ENCODE results near the gene CFAP221.

CFAP221 gene

DNA sequence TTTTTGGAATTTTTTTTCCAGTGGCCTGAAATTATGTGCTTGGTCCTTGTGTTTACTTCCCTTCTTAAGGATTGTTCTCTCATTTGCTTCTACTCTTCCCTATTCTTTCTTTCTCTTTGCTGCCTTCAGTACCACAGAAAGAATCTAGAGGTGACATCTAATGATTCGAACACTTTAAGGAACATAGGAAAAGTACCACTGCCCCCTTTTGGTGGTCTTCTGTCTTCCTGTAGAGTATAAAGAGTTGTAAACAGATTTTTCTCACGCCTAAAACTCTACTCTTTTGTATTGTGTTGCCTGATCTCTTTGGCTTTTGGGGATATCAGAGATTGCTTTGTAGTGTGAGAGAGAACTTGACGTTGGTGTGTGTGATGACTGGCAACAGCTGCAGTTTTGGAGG lies 13.0 kb upstream of the CFAP221 start:
- DNase-seq (ENCODE audit: low read depth): no peak
- in situ Hi-C loops (cut with HindIII; ENCODE audit: low sequenced_read_pairs): loop anchor here (10.0 kb wide), 1 partner anchor 106 kb away; no protein-coding TSS in a partner anchor
- H3K4me3 ChIP-seq (ENCODE audit: low read depth, low read length): no peak overlapping the region
- TF ChIP-seq, protein P1, sequence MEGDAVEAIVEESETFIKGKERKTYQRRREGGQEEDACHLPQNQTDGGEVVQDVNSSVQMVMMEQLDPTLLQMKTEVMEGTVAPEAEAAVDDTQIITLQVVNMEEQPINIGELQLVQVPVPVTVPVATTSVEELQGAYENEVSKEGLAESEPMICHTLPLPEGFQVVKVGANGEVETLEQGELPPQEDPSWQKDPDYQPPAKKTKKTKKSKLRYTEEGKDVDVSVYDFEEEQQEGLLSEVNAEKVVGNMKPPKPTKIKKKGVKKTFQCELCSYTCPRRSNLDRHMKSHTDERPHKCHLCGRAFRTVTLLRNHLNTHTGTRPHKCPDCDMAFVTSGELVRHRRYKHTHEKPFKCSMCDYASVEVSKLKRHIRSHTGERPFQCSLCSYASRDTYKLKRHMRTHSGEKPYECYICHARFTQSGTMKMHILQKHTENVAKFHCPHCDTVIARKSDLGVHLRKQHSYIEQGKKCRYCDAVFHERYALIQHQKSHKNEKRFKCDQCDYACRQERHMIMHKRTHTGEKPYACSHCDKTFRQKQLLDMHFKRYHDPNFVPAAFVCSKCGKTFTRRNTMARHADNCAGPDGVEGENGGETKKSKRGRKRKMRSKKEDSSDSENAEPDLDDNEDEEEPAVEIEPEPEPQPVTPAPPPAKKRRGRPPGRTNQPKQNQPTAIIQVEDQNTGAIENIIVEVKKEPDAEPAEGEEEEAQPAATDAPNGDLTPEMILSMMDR (IDR thresholded peaks at IDR 0.05; ENCODE audit: low read depth, low read length, missing control alignments): no peak

- TF ChIP-seq, protein P1 (IDR thresholded peaks at IDR 0.05; ENCODE audit: low read depth, low read length, missing control alignments): no peak
- DNase-seq (ENCODE audit: low read depth): no peak
- in situ Hi-C loops (cut with HindIII; ENCODE audit: low sequenced_read_pairs): loop anchor here (10.0 kb wide), 1 partner anchor 109 kb away; no protein-coding TSS in a partner anchor
- no peak overlapping the region for H3K4me3 ChIP-seq (ENCODE audit: low read depth, low read length)
These were observed 10.7 kb upstream of the CFAP221 start for GRCh38 chr2:119533560-119533959.

GRCh38 chr2:119536211-119536610 lies 8.0 kb upstream of the CFAP221 start:
- H3K4me3 ChIP-seq (ENCODE audit: low read depth, low read length): no peak overlapping the region
- in situ Hi-C loops (cut with HindIII; ENCODE audit: low sequenced_read_pairs): loop anchor here (10.0 kb wide), 1 partner anchor 111 kb away; no protein-coding TSS in a partner anchor
- no peak for DNase-seq (ENCODE audit: low read depth)
- TF ChIP-seq, protein P1 (IDR thresholded peaks at IDR 0.05; ENCODE audit: low read depth, low read length, missing control alignments): no peak

DNA sequence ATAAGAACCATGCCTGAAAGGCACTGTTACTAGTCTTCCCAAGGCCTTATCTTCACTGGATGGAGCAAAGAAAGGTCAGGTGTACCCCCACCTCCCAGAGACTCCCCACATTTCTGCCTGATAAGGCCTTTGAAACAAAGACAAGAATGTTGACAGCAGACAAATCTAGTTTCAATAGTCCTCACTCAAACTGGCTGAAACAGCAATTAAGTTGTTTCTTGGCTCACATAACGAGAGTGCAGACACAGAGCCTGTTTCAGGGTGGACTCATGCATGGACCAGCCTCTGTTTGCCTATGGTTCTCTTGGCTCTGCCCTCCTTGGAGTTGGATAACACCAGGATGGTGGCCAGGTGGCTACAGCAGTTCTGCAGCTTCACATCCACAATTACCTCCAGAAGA lies 7.5 kb upstream of the CFAP221 start:
- DNase-seq (ENCODE audit: low read depth): no peak
- TF ChIP-seq, protein P1 (IDR thresholded peaks at IDR 0.05; ENCODE audit: low read depth, low read length, missing control alignments): no peak
- no peak overlapping the region for H3K4me3 ChIP-seq (ENCODE audit: low read depth, low read length)
- in situ Hi-C loops (cut with HindIII; ENCODE audit: low sequenced_read_pairs): loop anchor here (10.0 kb wide), 1 partner anchor 112 kb away; no protein-coding TSS in a partner anchor

DNA sequence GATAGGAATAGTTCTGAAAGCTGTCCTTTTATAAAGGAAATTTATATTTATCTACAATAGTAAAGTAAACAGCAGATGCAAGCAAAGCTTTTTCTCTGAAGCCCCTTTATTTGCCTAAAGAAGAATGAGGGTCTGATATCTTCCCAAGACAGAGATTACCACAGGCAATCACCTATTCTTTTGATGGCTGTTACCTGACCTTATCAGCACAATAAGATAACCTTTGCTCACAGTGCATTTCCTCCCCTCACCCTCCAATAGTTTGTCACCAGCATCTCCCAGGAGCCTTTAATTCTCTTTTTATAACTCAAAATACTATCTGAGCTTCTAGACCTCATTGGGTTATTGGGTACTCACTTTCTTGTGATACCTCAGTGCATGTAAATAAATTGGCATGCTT lies 6.5 kb upstream of the CFAP221 start:
- in situ Hi-C loops (cut with HindIII; ENCODE audit: low sequenced_read_pairs): loop anchor here (10.0 kb wide), 1 partner anchor 113 kb away; no protein-coding TSS in a partner anchor
- DNase-seq (ENCODE audit: low read depth): no peak
- TF ChIP-seq, protein P1 (IDR thresholded peaks at IDR 0.05; ENCODE audit: low read depth, low read length, missing control alignments): no peak
- no peak overlapping the region for H3K4me3 ChIP-seq (ENCODE audit: low read depth, low read length)

DNA sequence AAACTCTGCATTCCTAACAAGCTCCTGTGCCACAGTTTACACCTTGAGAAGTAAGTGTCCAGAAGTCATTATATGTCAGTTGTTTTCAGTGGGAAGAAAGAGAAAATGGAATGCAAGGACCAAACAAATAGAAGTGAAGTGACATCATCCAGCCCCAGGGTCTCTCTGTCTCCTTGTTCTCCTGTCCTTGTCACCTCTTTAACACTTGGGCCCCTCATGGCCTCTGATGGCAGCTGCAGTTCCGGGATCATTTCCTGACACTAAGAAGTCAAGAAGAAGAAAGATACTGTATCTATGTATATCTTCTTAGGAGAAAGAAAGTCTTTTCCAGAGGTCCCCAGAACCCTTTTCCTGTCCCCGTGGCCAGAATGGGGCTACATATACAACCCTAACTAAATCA lies 2.8 kb upstream of the CFAP221 start:
- no peak overlapping the region for H3K4me3 ChIP-seq (ENCODE audit: low read depth, low read length)
- DNase-seq (ENCODE audit: low read depth): no peak
- TF ChIP-seq, protein P1 (IDR thresholded peaks at IDR 0.05; ENCODE audit: low read depth, low read length, missing control alignments): no peak
- in situ Hi-C loops (cut with HindIII; ENCODE audit: low sequenced_read_pairs): no loop called here
